ENCODE measurements around the gene C6orf58. TPM values are rescaled to one million over a fixed set of nuclear protein-coding genes. Genes with fewer than 3 reads are reported as not detected.
"Not testable (repeated sequence)": the region's sequence is repeated elsewhere in the genome, so short reads cannot be mapped to it uniquely, and the experiment has no call there.

The C6orf58 gene
- total and polyA plus RNA-seq, 8 donors, result 0.15 to 0.45 (median 0.23) TPM; not detected in 2

DNA sequence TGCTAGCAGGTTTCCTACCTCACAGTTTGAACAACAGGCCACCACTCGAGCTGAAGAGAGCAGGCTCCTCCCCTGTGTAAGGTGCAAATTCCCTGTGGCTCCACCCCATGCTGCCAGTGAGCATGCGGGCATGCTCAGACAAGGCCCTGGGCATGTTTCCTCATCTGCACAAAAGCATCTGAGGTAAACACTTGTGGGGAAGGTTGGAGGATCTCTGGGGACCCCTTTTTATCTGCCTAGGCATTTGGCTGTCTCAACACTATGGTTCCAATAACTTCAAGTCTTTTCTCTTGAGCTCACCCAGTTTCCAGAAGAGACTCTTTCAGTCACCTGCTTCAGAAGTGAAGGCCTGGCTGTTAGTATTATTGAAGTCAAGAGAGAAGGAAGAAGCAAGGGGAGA is 9.4 kb downstream of the C6orf58 start:
- Histone ChIP-seq H3K4me1 (no peaks in the 10 kb centered on the region), H3K36me3 (no peaks in the 10 kb centered on the region), H3K4me3 (no peak overlapping the region), H3K27ac (no peak overlapping the region), H3K27me3 (peaks cover 0 to 7% (median 0%) of the 10 kb centered on the region in 4 donors), H3K9me3 (no peaks in the 10 kb centered on the region)
- TF ChIP-seq, protein P1, sequence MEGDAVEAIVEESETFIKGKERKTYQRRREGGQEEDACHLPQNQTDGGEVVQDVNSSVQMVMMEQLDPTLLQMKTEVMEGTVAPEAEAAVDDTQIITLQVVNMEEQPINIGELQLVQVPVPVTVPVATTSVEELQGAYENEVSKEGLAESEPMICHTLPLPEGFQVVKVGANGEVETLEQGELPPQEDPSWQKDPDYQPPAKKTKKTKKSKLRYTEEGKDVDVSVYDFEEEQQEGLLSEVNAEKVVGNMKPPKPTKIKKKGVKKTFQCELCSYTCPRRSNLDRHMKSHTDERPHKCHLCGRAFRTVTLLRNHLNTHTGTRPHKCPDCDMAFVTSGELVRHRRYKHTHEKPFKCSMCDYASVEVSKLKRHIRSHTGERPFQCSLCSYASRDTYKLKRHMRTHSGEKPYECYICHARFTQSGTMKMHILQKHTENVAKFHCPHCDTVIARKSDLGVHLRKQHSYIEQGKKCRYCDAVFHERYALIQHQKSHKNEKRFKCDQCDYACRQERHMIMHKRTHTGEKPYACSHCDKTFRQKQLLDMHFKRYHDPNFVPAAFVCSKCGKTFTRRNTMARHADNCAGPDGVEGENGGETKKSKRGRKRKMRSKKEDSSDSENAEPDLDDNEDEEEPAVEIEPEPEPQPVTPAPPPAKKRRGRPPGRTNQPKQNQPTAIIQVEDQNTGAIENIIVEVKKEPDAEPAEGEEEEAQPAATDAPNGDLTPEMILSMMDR (IDR thresholded peaks at IDR 0.05), result no peak
- DNase-seq (peak in 1 of 6 donors; percentile 10), FAIRE-seq (no peak), ATAC-seq (no peak)
- 40 to 52% methylated on average over 2 of the region's 2 CpGs for WGBS, 2 donors
- intact Hi-C loops (cut with DNase I), result no loop called here

DNA sequence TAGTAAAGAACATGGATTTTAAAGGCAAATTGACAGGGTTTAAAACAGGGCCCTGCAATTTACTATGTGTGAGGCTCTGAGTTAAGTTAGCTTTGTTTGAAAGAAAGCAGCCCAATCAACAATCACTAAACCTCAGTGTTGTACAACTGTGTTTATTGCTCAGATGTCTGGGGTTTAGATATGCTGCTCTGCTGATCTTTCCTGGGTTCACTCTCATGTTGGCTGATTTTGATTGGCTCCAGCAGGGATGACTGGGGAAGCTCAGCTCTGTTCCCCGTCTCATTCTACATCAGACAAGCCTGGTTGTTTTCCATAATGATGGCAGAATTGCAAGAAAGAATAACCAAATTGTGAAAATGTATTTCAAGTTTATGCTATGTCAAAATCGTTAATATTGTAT is 10.9 kb downstream of the C6orf58 start:
- FAIRE-seq (no peak), ATAC-seq (no peak), DNase-seq (no peak)
- 75 to 85% methylated on average over 2 of the region's 2 CpGs for WGBS, 2 donors
- no peaks in the 10 kb centered on the region for H3K36me3 ChIP-seq
- TF ChIP-seq, protein P1 (IDR thresholded peaks at IDR 0.05), result no peak
- no peaks in the 10 kb centered on the region for H3K9me3 ChIP-seq
- peaks cover 0 to under 1% (median 0%) of the 10 kb centered on the region in 4 donors for H3K27me3 ChIP-seq
- H3K4me1 ChIP-seq, result no peaks in the 10 kb centered on the region
- H3K4me3 ChIP-seq, result no peak overlapping the region
- intact Hi-C loops (cut with DNase I), result no loop called here
- no peak overlapping the region for H3K27ac ChIP-seq

DNA sequence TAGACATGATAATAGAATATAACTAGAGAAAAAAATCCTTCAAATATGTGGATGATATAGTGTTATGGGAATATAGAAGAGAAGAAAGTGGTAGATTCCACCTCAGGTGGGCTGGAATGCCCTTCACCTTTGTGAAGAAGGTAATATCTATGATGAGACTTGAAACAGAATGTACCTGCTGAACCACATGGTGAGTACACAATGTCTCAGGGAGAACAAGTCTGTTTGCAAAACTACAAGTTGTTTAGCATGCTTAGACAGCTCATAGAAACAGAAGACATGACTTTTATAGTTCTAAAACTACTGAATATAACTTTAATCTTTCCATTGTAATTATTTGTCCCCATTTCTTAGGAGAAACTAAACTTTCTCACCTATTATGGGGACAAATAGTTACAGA is 12.2 kb downstream of the C6orf58 start:
- ATAC-seq, result no peak
- Histone ChIP-seq H3K27me3 (no peaks in the 10 kb centered on the region), H3K9me3 (no peaks in the 10 kb centered on the region), H3K36me3 (no peaks in the 10 kb centered on the region), H3K27ac (no peak overlapping the region), H3K4me3 (no peak overlapping the region), H3K4me1 (no peaks in the 10 kb centered on the region)
- TF ChIP-seq, protein P1 (IDR thresholded peaks at IDR 0.05), result no peak
- FAIRE-seq, result no peak
- DNase-seq, result no peak
- intact Hi-C loops (cut with DNase I), result no loop called here

DNA sequence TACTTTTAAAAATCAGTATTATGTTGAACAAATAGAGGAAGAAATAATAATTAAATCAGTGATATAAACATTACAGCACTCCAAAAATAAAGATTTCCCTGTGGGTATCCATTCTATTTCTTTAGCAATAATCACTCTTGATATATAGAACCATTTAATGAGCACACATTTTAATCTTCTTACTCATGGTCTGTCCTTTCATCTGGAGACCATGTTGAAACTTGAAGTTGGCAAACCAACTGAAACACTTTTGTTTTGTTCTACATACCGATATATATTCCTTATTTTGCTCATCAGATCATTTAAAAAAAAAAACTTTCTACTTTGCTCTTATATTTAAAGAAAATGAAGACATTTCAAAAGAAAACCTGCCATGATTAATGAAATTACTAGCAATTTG is 13.4 kb downstream of the C6orf58 start:
- 75 to 79% methylated on average over 1 of the region's 1 CpG for WGBS, 2 donors
- no peak for FAIRE-seq
- ATAC-seq, result no peak

DNA sequence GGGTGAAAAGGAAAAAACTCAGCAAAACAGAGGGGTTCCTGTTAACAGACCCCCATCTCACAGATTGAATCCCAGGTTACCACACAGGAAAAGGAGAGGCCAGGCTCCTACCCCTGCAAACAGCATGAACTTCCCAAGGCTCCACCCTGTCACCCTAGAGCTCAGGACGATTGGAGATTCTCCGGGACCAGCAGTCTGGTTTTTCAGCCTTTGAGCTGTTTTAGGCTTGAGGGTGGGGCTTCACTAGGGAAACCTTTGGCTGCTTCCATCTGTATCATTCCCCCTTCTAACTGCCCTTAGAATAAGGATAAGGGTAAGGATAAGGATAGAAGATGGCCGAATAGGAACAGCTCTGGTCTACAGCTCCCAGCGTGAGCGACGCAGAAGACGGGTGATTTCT is 16.0 kb downstream of the C6orf58 start:
- no peaks in the 10 kb centered on the region for H3K9me3 ChIP-seq
- no peak for FAIRE-seq
- intact Hi-C loops (cut with DNase I), result no loop called here
- no peak overlapping the region for H3K27ac ChIP-seq
- ATAC-seq, result no peak
- TF ChIP-seq, protein P1 (IDR thresholded peaks at IDR 0.05), result no peak
- WGBS, 2 donors, result 82 to 91% methylated on average over 7 of the region's 7 CpGs
- no peaks in the 10 kb centered on the region for H3K4me1 ChIP-seq
- DNase-seq, result no peak
- H3K27me3 ChIP-seq, result no peaks in the 10 kb centered on the region
- no peak overlapping the region for H3K4me3 ChIP-seq
- H3K36me3 ChIP-seq, result no peaks in the 10 kb centered on the region

More for the DNA sequence above, 13.4 kb downstream of the C6orf58 start:
- DNase-seq, result no peak
- no peaks in the 10 kb centered on the region for H3K9me3 ChIP-seq
- no peak overlapping the region for H3K4me3 ChIP-seq
- intact Hi-C loops (cut with DNase I), result no loop called here
- no peaks in the 10 kb centered on the region for H3K36me3 ChIP-seq
- no peak overlapping the region for H3K27ac ChIP-seq
- H3K27me3 ChIP-seq, result no peaks in the 10 kb centered on the region
- no peaks in the 10 kb centered on the region for H3K4me1 ChIP-seq
- TF ChIP-seq, protein P1 (IDR thresholded peaks at IDR 0.05), result no peak

DNA sequence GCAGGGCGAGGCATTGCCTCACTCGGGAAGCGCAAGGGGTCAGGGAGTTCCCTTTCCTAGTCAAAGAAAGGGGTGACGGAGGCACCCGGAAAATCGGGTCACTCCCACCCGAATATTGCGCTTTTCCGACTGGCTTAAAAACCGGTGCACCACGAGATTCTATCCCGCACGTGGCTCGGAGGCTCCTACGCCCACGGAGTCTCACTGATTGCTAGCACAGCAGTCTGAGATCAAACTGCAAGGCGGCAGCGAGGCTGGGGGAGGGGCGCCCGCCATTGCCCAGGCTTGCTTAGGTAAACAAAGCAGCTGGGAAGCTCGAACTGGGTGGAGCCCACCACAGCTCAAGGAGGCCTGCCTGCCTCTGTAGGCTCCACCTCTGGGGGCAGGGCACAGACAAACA is 16.5 kb downstream of the C6orf58 start:
- H3K4me1 ChIP-seq; ATAC-seq; H3K27me3 ChIP-seq; H3K27ac ChIP-seq; H3K4me3 ChIP-seq; H3K36me3 ChIP-seq; intact Hi-C loops (cut with DNase I); H3K9me3 ChIP-seq; FAIRE-seq: not testable (repeated sequence)
- DNase-seq, result peak in 1 of 6 donors; percentile 23
- WGBS, 2 donors, result 63 to 78% methylated on average over 14 to 17 of the region's 21 CpGs
